Sigmoid colon (tissue), 7 donors: ENCODE measurements around the gene GOLGA2. TPM values are rescaled to one million over a fixed set of nuclear protein-coding genes. Genes with fewer than 3 reads are reported as not detected.

Experiments used
- DNase-seq: peaks from one replicate; pipeline ENCODE4 v3.0.0-alpha.2; 2019
- H3K27ac ChIP-seq, 4 donors: fragments of 200-600 bp; sonication (generic); one replicate each; pipeline ENCODE4 v1.5.1; 2016 to 2019; ENCODE audit warnings: mild to moderate bottlenecking in 1 of 4
- H3K27me3 ChIP-seq, 3 donors: fragments of 200-600 bp; sonication (generic); one replicate each; pipeline ENCODE4 v1.5.1; 2019; ENCODE audit warnings: mild to moderate bottlenecking in 1 of 3
- H3K36me3 ChIP-seq, 4 donors: fragments of 200-600 bp; sonication (generic); one replicate each; pipeline ENCODE4 v1.5.1; 2016 to 2019
- H3K4me1 ChIP-seq, 4 donors: fragments of 200-600 bp; sonication (generic); one replicate each; pipeline ENCODE4 v1.5.1; 2017 to 2019
- H3K4me3 ChIP-seq, 4 donors: fragments of 200-600 bp; sonication (generic); one replicate each; pipeline ENCODE4 v1.5.1; 2017 to 2019; ENCODE audit warnings: mild to moderate bottlenecking in 2 of 4, moderate library complexity in 1 of 4
- H3K9me3 ChIP-seq, 4 donors: fragments of 200-600 bp in 3 of 4; sonication (generic) in 3 of 4; one replicate each; pipeline versions ENCODE4 v1.5.1 to v1.6.1; 2013 to 2019
- CTCF ChIP-seq, 4 experiments: fragments of 450-650 bp in 3 of 4; fragments of 200-600 bp in 1 of 4; IDR thresholded peaks; one replicate each; pipeline ENCODE4 v1.5.1; 2016 to 2019; ENCODE audit warnings: antibody characterized with exemption in 4 of 4, mild to moderate bottlenecking in 3 of 4, moderate library complexity in 2 of 4
- EP300 ChIP-seq, 4 donors: sonication (generic); formaldehyde crosslinking; IDR thresholded peaks; one replicate each; pipeline ENCODE4 v1.6.1; 2017; ENCODE audit warnings: antibody characterized with exemption in 4 of 4
- POLR2A ChIP-seq, 2 donors: fragments of 450-650 bp; IDR thresholded peaks; one replicate each; pipeline ENCODE4 v1.6.1; 2016; ENCODE audit warnings: antibody characterized with exemption in 2 of 2, mild to moderate bottlenecking in 2 of 2, moderate library complexity in 2 of 2
- POLR2AphosphoS5 ChIP-seq, 4 donors: sonication (generic); formaldehyde crosslinking; IDR thresholded peaks; one replicate each; pipeline ENCODE4 v1.6.1; 2017; ENCODE audit warnings: antibody characterized with exemption in 4 of 4
- WGBS, 2 donors: extraction: QIAGEN DNeasy Blood & Tissue Kit; methylation state at CpG; one replicate each; pipeline ENCODE4 v1.1.7; 2013; 5-methylcytosine and 5-hydroxymethylcytosine counted together
- intact Hi-C: fragments of 100-400 bp; cut with DNase I; formaldehyde crosslinking; loops from one replicate; pipeline ENCODE4 v1.15.1; 2023
- polyA plus RNA-seq, 3 donors: library from polyadenylated mRNA; stranded (reverse); fragments of 200-250 nt; gene quantifications; one replicate each; pipeline ENCODE4 v1.2.3, GENCODE V29; 2013
- total RNA-seq, 4 donors: library from RNA; depleted of rRNA; stranded (reverse); fragments of >200 nt; gene quantifications; one replicate each; pipeline ENCODE4 v1.1.0, GENCODE V29; 2016
- donor health status: healthy with polysubstance abuse.
- donor health status: Bipolar disorder and iron deficiency.
- donor health status: healthy.

The GOLGA2 gene
- total and polyA plus RNA-seq, 7 donors: 48.1 to 104 (median 82.7) TPM

- peaks cover 19 to 90% (median 55%) of the 10 kb centered on the region in 4 donors for H3K36me3 ChIP-seq
- no peak for DNase-seq
- WGBS, 2 donors: 96 to 97% methylated on average over 10 of the region's 10 CpGs
Observed at GRCh38 chr9:128265348-128265847, 10.4 kb downstream of the GOLGA2 start.

DNA sequence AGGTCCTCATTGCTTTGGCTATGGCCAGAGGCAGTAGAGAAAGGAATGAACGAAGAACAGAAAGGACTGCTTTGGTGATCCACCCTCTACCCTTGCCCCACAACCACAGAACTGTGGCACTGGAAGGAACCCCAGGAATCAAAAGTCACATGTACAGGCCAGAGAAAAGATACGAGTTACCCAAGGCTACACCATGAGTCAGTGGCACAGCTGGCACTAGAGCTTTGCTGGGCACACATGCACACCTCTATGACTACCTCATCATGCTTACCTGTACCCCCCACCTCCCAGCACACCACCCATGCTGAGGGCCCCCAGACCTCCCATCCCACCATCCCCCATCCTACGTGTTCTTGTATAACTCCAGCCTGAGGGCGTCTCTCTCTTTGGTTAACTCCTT, 13.1 kb downstream of the GOLGA2 start:
- no peak overlapping the region for H3K4me3 ChIP-seq
- no peaks in the 10 kb centered on the region for H3K4me1 ChIP-seq
- TF ChIP-seq EP300 (IDR thresholded peaks at IDR 0.05): no peak
- TF ChIP-seq POLR2AphosphoS5 (IDR thresholded peaks at IDR 0.05): no peak
- no peak for TF ChIP-seq CTCF (IDR thresholded peaks at IDR 0.05)
- no peak for TF ChIP-seq POLR2A (IDR thresholded peaks at IDR 0.05)
- 87 to 88% methylated on average over 4 of the region's 4 CpGs for WGBS, 2 donors
- DNase-seq: no peak
- H3K27me3 ChIP-seq: no peaks in the 10 kb centered on the region
- no peaks in the 10 kb centered on the region for H3K9me3 ChIP-seq
- intact Hi-C loops: no loop called here
- peaks cover 42 to 99% (median 78%) of the 10 kb centered on the region in 4 donors for H3K36me3 ChIP-seq
- H3K27ac ChIP-seq: no peak overlapping the region

More at GRCh38 chr9:128265348-128265847, 10.4 kb downstream of the GOLGA2 start:
- H3K9me3 ChIP-seq: no peaks in the 10 kb centered on the region
- H3K27ac ChIP-seq: no peak overlapping the region
- intact Hi-C loops: no loop called here
- H3K4me1 ChIP-seq: no peaks in the 10 kb centered on the region
- no peaks in the 10 kb centered on the region for H3K27me3 ChIP-seq
- TF ChIP-seq POLR2A (IDR thresholded peaks at IDR 0.05) (no peak), CTCF (IDR thresholded peaks at IDR 0.05) (no peak), EP300 (IDR thresholded peaks at IDR 0.05) (no peak), POLR2AphosphoS5 (IDR thresholded peaks at IDR 0.05) (no peak)
- no peak overlapping the region for H3K4me3 ChIP-seq

DNA sequence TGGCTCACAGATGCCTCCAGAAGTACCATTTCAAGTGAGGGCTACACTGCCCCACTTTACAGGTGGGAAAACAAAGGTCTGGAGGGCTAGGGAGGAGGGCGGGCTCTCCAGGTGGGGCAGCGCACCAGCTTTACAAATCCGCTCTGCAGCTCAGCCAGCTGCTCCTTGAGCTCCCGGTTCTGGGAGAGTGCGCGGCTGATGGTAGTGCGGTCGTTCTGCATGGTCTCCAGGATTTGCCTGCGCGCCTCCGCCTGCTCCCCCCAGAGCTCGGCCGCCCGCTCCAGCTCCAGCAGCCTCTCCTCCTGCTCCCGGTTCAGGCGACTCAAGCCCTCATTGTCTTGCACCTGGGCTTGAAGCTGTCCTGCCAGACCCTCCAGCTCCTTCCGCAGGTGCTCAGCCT, 15.5 kb downstream of the GOLGA2 start:
- intact Hi-C loops: no loop called here
- DNase-seq: no peak
- TF ChIP-seq POLR2A (IDR thresholded peaks at IDR 0.05): no peak
- TF ChIP-seq POLR2AphosphoS5 (IDR thresholded peaks at IDR 0.05): no peak
- no peak for TF ChIP-seq CTCF (IDR thresholded peaks at IDR 0.05)
- no peak for TF ChIP-seq EP300 (IDR thresholded peaks at IDR 0.05)
- 96% methylated on average over 17 of the region's 17 CpGs for WGBS, 2 donors
- Histone ChIP-seq H3K4me1 (peaks cover 0 to 3% (median 0%) of the 10 kb centered on the region in 4 donors), H3K9me3 (no peaks in the 10 kb centered on the region), H3K27ac (no peak overlapping the region), H3K4me3 (no peak overlapping the region), H3K27me3 (no peaks in the 10 kb centered on the region), H3K36me3 (peaks cover 49 to 91% (median 65%) of the 10 kb centered on the region in 4 donors)

GRCh38 chr9:128259156-128259555, 16.7 kb downstream of the GOLGA2 start:
- WGBS, 2 donors: 70 to 86% methylated on average over 9 of the region's 9 CpGs
- Histone ChIP-seq H3K27ac (no peak overlapping the region), H3K9me3 (no peaks in the 10 kb centered on the region), H3K4me1 (peaks cover 0 to 6% (median 0%) of the 10 kb centered on the region in 4 donors), H3K4me3 (no peak overlapping the region), H3K36me3 (peaks cover 49 to 79% (median 60%) of the 10 kb centered on the region in 4 donors), H3K27me3 (peaks cover 0 to 3% (median 0%) of the 10 kb centered on the region in 3 donors)
- DNase-seq: no peak
- intact Hi-C loops: no loop called here
- TF ChIP-seq EP300 (IDR thresholded peaks at IDR 0.05) (no peak), POLR2A (IDR thresholded peaks at IDR 0.05) (no peak), CTCF (IDR thresholded peaks at IDR 0.05) (no peak), POLR2AphosphoS5 (IDR thresholded peaks at IDR 0.05) (no peak)

GRCh38 chr9:128258326-128258725, 17.5 kb downstream of the GOLGA2 start:
- TF ChIP-seq POLR2AphosphoS5 (IDR thresholded peaks at IDR 0.05) (no peak), POLR2A (IDR thresholded peaks at IDR 0.05) (no peak), CTCF (IDR thresholded peaks at IDR 0.05) (no peak), EP300 (IDR thresholded peaks at IDR 0.05) (no peak)
- H3K4me3 ChIP-seq: no peak overlapping the region
- H3K27me3 ChIP-seq: peaks cover 0 to 3% (median 0%) of the 10 kb centered on the region in 3 donors
- peaks cover 49 to 72% (median 60%) of the 10 kb centered on the region in 4 donors for H3K36me3 ChIP-seq
- intact Hi-C loops: no loop called here
- no peak for DNase-seq
- no peaks in the 10 kb centered on the region for H3K9me3 ChIP-seq
- peaks cover 0 to 6% (median 0%) of the 10 kb centered on the region in 4 donors for H3K4me1 ChIP-seq
- WGBS, 2 donors: 92 to 96% methylated on average over 6 of the region's 6 CpGs
- H3K27ac ChIP-seq: no peak overlapping the region
